Measurements from ENCODE around the gene ZNF10. TPM values are rescaled to one million over a fixed set of nuclear protein-coding genes. Genes with fewer than 3 reads are reported as not detected.

ZNF10 gene
- total and polyA plus RNA-seq, 2 of the 4 experiments (the other 2 are of a cell fraction) = 4.1 to 6.1 TPM

DNA sequence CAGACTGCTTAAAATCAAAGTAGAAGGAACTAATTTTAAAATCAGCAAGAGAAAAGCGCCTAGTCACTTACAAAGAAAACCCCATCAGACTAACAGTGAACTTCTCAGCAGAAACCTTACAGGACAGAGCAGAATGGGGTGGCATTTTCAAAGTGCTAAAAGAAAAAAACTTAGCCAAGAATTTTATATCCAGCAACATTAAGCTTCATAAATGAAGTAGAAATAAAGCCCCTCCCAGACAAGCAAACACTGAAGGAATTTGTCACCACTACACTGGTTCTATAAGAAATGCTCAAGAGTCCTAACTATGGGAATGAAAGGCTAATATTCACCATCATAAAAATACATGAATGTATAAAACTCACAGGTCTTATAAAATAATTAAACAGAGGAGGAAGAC, 44.5 kb downstream of the ZNF10 start:
- WGBS, 2 experiments (ENCODE audit: extremely low coverage in 2 of 2, insufficient read length in 1 of 2) = no CpG with 5 or more reads among the region's 1 CpG
- no peak overlapping the region for H4K91ac ChIP-seq (ENCODE audit: insufficient read depth, low read depth, low read length)
- H3K4ac ChIP-seq (ENCODE audit: low read depth, low read length) = no peak overlapping the region
- H4K5ac ChIP-seq (ENCODE audit: low read depth, low read length) = no peak overlapping the region
- H4K8ac ChIP-seq (ENCODE audit: low read depth in 2 of 2, low read length in 2 of 2) = no peak overlapping the region
- ATAC-seq (ENCODE audit: low read depth) (no peak), DNase-seq (no peak)
- peaks cover 24% of the 10 kb centered on the region for H3K9me3 ChIP-seq (ENCODE audit: control insufficient read depth, insufficient read depth, low read length)
- H2BK5ac ChIP-seq (ENCODE audit: low read depth, low read length, poor library complexity, severe bottlenecking) = no peak overlapping the region
- TF ChIP-seq MAZ (IDR thresholded peaks at IDR 0.05; ENCODE audit: borderline replicate concordance, low read depth, low read length) = no peak
- H3K27me3 ChIP-seq (ENCODE audit: control insufficient read depth, insufficient read depth, low read length) = no peaks in the 10 kb centered on the region
- H3K27ac ChIP-seq (ENCODE audit: insufficient read depth, low read length) = no peak overlapping the region
- H2AK5ac ChIP-seq (ENCODE audit: low read depth, low read length) = no peak overlapping the region
- BruUV-seq (replicated peaks) = no TSS peak
- no peak overlapping the region for H2AFZ ChIP-seq (replicated peaks; ENCODE audit: low read length, poor library complexity)
- in situ Hi-C loops (cut with MboI; ENCODE audit: low sequenced_read_pairs) = no loop called here
- no peaks in the 10 kb centered on the region for H4K20me1 ChIP-seq (ENCODE audit: insufficient read depth, low read length)
- H3K14ac ChIP-seq (replicated peaks; ENCODE audit: low read depth, low read length) = no peak overlapping the region
- ChIA-PET CTCF (no interaction called here), POLR2A (ENCODE audit: unreplicated experiment) (no interaction called here)
- no peaks in the 10 kb centered on the region for H3K9me1 ChIP-seq (ENCODE audit: insufficient read depth, low read length)
- H3K79me1 ChIP-seq (ENCODE audit: low read depth in 1 of 2, low read length in 2 of 2) = no peaks in the 10 kb centered on the region
- H3K36me3 ChIP-seq (ENCODE audit: control insufficient read depth, insufficient read depth, low read length) = no peaks in the 10 kb centered on the region
- H3K4me1 ChIP-seq (ENCODE audit: control insufficient read depth, insufficient read depth, low read length) = no peaks in the 10 kb centered on the region
- H2BK20ac ChIP-seq (ENCODE audit: low read depth, low read length) = no peak overlapping the region
- dilution Hi-C loops (cut with HindIII; ENCODE audit: low sequenced_read_pairs, unreplicated experiment) = no loop called here
- no peak overlapping the region for H3K56ac ChIP-seq (ENCODE audit: extremely low read depth, insufficient read depth, low read length)
- H3K4me3 ChIP-seq (ENCODE audit: insufficient read depth, low read depth, low read length) = no peak overlapping the region
- H3K4me2 ChIP-seq (ENCODE audit: low read depth, low read length) = no peak overlapping the region
- H2BK15ac ChIP-seq (ENCODE audit: low read depth, low read length) = no peak overlapping the region
- H2AK9ac ChIP-seq (replicated peaks; ENCODE audit: low read depth, low read length, poor library complexity) = no peak overlapping the region
- no peak overlapping the region for H3K23ac ChIP-seq (ENCODE audit: low read depth, low read length)
- no peak overlapping the region for H3K9ac ChIP-seq (ENCODE audit: low read depth, low read length)
- H2BK120ac ChIP-seq (ENCODE audit: low read depth, low read length) = no peak overlapping the region
- intact Hi-C loops (cut with micrococcal nuclease) = no loop called here
- H3K18ac ChIP-seq (ENCODE audit: low read depth, low read length) = no peak overlapping the region

Measured in IMR-90 (cell line).